GM12801 (cell line): ENCODE data around the gene TRAK1.

ENCODE experiments used
- CTCF ChIP-seq: IDR thresholded peaks from one replicate; pipeline ENCODE4 v1.5.1; 2011; ENCODE audit warnings: control low read depth; ENCODE audit not compliant: insufficient read length; ENCODE audit errors: extremely low read depth

The TRAK1 gene

DNA sequence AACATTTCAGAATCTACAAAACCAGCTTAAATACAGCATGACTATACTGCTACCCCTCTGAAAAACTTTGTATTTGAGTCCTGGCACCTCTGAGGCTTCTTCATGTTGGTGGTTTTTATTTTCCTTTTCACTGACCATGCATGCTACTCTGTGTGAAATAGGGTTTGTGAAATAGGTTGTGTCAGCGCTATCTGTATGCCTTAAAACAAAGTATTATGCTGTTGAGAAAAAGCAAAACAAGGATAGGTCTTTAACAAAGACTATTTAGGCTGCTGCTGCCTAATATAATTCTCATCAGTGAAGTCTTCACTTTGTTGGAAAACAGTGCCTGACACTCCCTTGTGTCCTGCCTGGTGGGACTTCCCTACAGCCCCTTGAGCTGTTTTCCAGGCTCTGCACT lies 28.7 kb upstream of the TRAK1 start:
- no peak for TF ChIP-seq CTCF

- TF ChIP-seq CTCF: no peak
Measured at GRCh38 chr3:42063888-42064287, 27.3 kb upstream of the TRAK1 start.

- TF ChIP-seq CTCF: no peak
Measured at GRCh38 chr3:42066516-42067181, 24.5 kb upstream of the TRAK1 start.

DNA sequence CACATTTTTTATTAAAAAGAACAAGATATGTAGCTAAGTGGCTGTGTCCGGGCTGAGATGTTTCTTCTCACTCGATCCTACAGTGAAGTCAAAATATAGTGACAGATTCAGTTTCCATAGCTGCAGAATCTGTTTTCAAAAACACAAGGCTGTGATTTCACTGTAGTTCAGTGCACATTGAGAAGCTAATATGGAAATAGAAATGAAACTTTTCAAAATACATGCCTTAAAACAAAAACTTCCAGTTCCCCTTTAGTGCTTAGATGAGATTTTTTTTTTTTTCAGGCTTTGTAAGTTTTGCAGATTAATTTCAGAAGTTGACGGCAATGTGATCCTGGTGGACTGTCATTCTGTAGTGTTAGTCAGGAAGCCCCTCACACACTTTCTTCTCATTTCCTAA lies 23.8 kb upstream of the TRAK1 start:
- TF ChIP-seq CTCF: no peak

DNA sequence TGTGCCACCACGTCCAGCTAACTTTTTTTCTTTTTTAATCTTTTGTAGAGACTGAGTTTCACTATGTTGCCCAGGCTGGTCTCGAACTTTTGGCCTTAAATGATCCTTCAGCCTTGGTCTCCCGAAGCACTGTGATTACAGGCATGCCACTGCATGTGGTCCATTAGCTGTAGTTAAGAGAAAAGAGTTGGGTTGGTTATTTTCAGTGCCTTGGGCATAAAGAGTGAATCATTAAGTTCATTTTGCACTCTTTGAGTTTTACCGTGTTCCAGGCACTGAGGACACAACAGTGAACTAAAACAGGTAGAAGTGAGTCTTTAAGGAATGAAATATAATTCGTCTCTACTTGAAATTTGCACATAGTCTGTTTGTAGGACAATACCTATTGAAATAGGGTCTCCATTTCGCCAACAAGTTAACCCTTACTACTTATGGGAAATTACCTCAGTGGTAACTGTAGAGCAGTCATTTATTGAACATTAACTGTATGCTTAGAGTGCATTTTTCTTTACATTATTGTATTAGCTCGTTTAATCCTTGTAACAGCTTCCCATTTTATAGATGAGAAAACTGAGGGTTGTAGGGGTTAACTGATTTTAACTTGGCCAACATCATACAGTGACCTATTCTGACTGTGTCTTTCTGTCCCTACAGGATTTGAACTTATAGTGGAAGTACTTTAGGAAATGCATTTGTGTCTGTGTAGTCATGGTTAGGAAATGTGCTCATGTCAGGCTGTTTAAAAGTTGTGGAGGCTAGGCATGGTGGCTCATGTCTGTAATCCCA lies 22.7 kb upstream of the TRAK1 start:
- TF ChIP-seq CTCF: no peak

DNA sequence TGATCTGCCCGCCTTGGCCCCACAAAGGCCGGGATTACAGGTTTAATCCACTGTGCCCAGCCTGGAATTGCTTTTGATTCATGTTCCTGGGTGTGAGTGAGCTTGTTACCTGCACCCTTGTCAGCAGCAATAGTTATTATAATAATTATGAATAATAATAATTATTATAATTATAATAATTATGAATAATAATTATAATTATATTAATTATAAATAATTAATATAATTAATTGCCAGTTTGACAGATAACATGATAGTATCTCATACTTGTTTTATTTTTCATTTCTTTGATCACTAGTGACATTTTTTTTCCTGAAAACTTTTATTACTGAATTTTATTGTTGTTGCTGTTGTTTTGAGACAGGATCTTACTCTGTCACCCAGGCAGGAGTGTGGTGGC lies 21.1 kb upstream of the TRAK1 start:
- no peak for TF ChIP-seq CTCF

GRCh38 chr3:42070524-42070923 lies 20.6 kb upstream of the TRAK1 start:
- TF ChIP-seq CTCF: no peak
